HG02840 (cell line): ENCODE data around the gene SNRPB.
"Not testable (repeated sequence)": the region's sequence is repeated elsewhere in the genome, so short reads cannot be mapped to it uniquely, and the experiment has no call there.

Source experiments
- ATAC-seq: cut with Tn5 transposase; IDR thresholded peaks from one replicate; pipeline ENCODE4 v1.9.1; 2021; ENCODE audit warnings: mild to moderate bottlenecking, moderate library complexity, moderate number of reproducible peaks; ENCODE audit not compliant: unreplicated experiment, low FRiP score

The SNRPB gene

GRCh38 chr20:2470423-2471193 lies at the start of gene SNRPB:
SNRPB (minus strand) TSS chr20:2470789; CDS start chr20:2470690, 99 bp downstream.
- ATAC-seq: peak; percentile 97

GRCh38 chr20:2519115-2519809 lies 48.7 kb upstream of the SNRPB start:
- ATAC-seq: no peak

- no peak for ATAC-seq
These were observed 48.0 kb upstream of the SNRPB start for GRCh38 chr20:2518558-2518957.

GRCh38 chr20:2518096-2518495 lies 47.5 kb upstream of the SNRPB start:
- ATAC-seq: no peak

GRCh38 chr20:2516399-2516798 lies 45.8 kb upstream of the SNRPB start:
- ATAC-seq: no peak

GRCh38 chr20:2515203-2515602 lies 44.6 kb upstream of the SNRPB start:
- ATAC-seq: no peak

- no peak for ATAC-seq
These were observed 39.2 kb upstream of the SNRPB start for GRCh38 chr20:2509794-2510193.

- no peak for ATAC-seq
These were observed 38.8 kb upstream of the SNRPB start for GRCh38 chr20:2509468-2509781.

- ATAC-seq: peak; percentile 97
These were observed 38.3 kb upstream of the SNRPB start, which contains the start of gene ZNF343 for GRCh38 chr20:2508631-2509467. ZNF343 (minus strand) TSS chr20:2508915; CDS start chr20:2493895, 15,020 bp downstream.

GRCh38 chr20:2507875-2508630 lies 37.5 kb upstream of the SNRPB start:
- no peak for ATAC-seq

GRCh38 chr20:2507464-2507863 lies 36.9 kb upstream of the SNRPB start:
- no peak for ATAC-seq

GRCh38 chr20:2506426-2506825 lies 35.8 kb upstream of the SNRPB start:
- not testable (repeated sequence) for ATAC-seq

GRCh38 chr20:2504803-2505202 lies 34.2 kb upstream of the SNRPB start:
- not testable (repeated sequence) for ATAC-seq

- ATAC-seq: not testable (repeated sequence)
These were observed 32.3 kb upstream of the SNRPB start for GRCh38 chr20:2502808-2503384.

- ATAC-seq: no peak
These were observed 15.1 kb upstream of the SNRPB start for GRCh38 chr20:2485661-2486060.

GRCh38 chr20:2485080-2485479 lies 14.5 kb upstream of the SNRPB start:
- ATAC-seq: no peak

- ATAC-seq: no peak
These were observed 12.9 kb upstream of the SNRPB start for GRCh38 chr20:2483504-2483903.

- ATAC-seq: no peak
These were observed 9.8 kb upstream of the SNRPB start for GRCh38 chr20:2480381-2480780.

GRCh38 chr20:2476742-2477615 lies 6.4 kb upstream of the SNRPB start:
- ATAC-seq: no peak
